ENCODE results near the gene ZNF775. TPM values are rescaled to one million over a fixed set of nuclear protein-coding genes. Genes with fewer than 3 reads are reported as not detected.

Gene ZNF775
- total RNA-seq (1 to 10 TPM; 5.2 to 5.6 TPM), polyA plus RNA-seq (ENCODE audit: insufficient read length in 6 of 6) (10 to 100 TPM in 1 of 6 donors, 1 to 10 TPM in 5; 4.0 to 11.7 (median 6.5) TPM)
- long read RNA-seq, donor 1, partial matches to known transcripts: 17 of 21 reads
- long read RNA-seq, donor 1, other reads (novel, unspliced or antisense): 0 of 21 reads
- long read RNA-seq, donor 2, partial matches to known transcripts: 0 of 4 reads
- long read RNA-seq, donor 2, other reads (novel, unspliced or antisense): 0 of 4 reads
- long read RNA-seq, donor 3, transcript ZNF775-201 (3 exons, 2,257 nt): major isoform, 6 of 6 reads
- long read RNA-seq, donor 3, partial matches to known transcripts: 0 of 6 reads
- long read RNA-seq, donor 3, other reads (novel, unspliced or antisense): 0 of 6 reads
- long read RNA-seq, donor 4, partial matches to known transcripts: 0 of 1 reads
- long read RNA-seq, donor 4, other reads (novel, unspliced or antisense): 1 of 1 reads
- long read RNA-seq, donor 5, transcript ZNF775-201 (3 exons, 2,257 nt): major isoform, 5 of 19 reads
- long read RNA-seq, donor 5, partial matches to known transcripts: 14 of 19 reads
- long read RNA-seq, donor 5, other reads (novel, unspliced or antisense): 0 of 19 reads
- long read RNA-seq, donor 6, partial matches to known transcripts: 0 of 3 reads
- long read RNA-seq, donor 6, other reads (novel, unspliced or antisense): 0 of 3 reads
- long read RNA-seq, donor 7, partial matches to known transcripts: 0 of 1 reads
- long read RNA-seq, donor 7, other reads (novel, unspliced or antisense): 0 of 1 reads
- long read RNA-seq, donor 8, partial matches to known transcripts: 0 of 4 reads
- long read RNA-seq, donor 8, other reads (novel, unspliced or antisense): 0 of 4 reads
- long read RNA-seq, donor 9: 0 reads
- long read RNA-seq, donor 10, partial matches to known transcripts: 0 of 2 reads
- long read RNA-seq, donor 10, other reads (novel, unspliced or antisense): 2 of 2 reads
- long read RNA-seq, donor 11, transcript ZNF775-201 (3 exons, 2,257 nt): major isoform, 5 of 5 reads
- long read RNA-seq, donor 11, partial matches to known transcripts: 0 of 5 reads
- long read RNA-seq, donor 11, other reads (novel, unspliced or antisense): 0 of 5 reads
- long read RNA-seq, donor 12, partial matches to known transcripts: 0 of 1 reads
- long read RNA-seq, donor 12, other reads (novel, unspliced or antisense): 0 of 1 reads

DNA sequence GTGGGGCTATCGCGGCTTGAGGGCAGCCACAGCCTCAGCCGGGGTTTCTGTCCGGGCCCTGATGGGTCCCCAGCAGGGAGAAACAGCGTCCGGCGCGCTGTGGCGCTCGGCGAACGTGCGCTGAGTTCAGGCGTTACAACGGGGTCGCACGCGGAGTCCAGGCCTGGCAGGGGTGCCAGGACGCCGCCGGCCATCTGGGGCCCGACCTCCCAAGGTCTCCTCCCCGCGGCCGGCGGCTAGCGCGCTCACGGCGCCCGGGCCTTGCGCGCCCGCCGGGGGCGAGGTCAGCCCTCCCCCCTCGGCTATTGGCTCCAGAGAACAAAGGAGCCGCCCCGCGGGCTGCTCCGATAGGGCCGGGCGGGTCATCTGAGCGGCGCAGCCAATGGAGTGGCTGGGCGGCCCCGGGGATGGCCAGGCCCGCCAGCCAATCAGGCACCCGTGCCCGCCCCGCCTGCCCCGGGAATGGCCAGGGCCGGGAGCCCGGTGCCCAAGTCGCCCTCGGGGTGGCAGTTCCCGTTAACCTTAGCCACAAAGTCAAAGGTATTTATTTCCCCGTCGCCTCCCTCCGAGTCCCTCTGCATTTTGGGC lies at the start of gene ZNF775:
ZNF775 (plus strand) TSS at position 478 of the 588 bp plus-strand sequence. CDS start 9,141 bp downstream, outside the sequence.
- ATAC-seq (peak; percentile 96), DNase-seq (peak; percentile 93 to 97 (median 96))
- no peak for TF ChIP-seq CTCF (IDR thresholded peaks at IDR 0.05)
- H3K9me3 ChIP-seq: no peaks in the 10 kb centered on the region
- peaks cover 0 to 6% of the 10 kb centered on the region in 2 donors for H3K36me3 ChIP-seq
- peak within 1 kb of the TSS; percentile 84 to 92 for H3K27ac ChIP-seq
- H3K27me3 ChIP-seq: no peaks in the 10 kb centered on the region
- peaks cover 12 to 36% of the 10 kb centered on the region in 2 donors for H3K4me1 ChIP-seq
- peak within 1 kb of the TSS; percentile 75 to 96 for H3K4me3 ChIP-seq
- intact Hi-C loops (cut with DNase I): no loop called here

DNA sequence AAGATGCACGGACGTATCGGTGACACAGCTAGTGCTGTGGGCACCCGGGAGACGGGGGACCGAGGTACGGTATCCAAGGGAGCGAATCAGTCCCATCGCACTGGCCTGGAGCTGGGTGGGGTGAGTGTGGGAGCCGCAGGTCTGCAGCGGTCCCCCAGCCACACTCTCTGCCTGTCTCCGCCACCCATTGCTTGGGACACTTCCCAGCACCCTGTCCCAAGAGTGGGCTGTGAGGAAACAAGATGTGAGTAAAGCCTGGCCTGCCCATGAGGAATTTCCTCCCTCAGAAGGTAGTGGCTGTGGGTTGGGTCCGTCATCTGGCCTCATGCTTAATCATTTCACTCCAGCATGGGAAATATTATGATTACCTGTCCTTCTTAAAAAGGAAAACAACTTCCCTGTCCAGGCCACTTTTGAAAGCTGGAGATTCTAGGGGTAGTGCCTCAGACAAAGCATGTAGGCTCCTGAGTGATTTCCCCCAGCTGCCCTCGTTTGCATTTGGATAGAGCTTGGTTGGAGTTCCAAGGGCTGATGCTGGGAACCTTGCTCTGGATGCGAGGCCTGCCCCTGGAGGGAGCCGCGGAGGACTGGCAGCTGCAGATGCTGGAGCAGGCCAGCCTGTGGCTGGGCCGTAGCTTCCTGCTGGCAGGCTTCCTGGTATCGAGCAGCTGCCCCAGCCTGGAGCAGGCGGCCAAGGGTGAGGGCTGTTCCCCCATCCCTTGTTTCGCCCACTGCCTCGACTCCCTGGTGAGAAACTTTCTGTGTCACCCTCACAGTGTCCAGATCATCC lies 49.6 kb upstream of the ZNF775 start:
- Histone ChIP-seq H3K9me3 (no peaks in the 10 kb centered on the region), H3K4me1 (peaks cover 11 to 13% of the 10 kb centered on the region in 2 donors), H3K27me3 (no peaks in the 10 kb centered on the region), H3K4me3 (no peak overlapping the region), H3K27ac (no peak overlapping the region), H3K36me3 (peaks cover 0 to 55% of the 10 kb centered on the region in 2 donors)
- no peak for DNase-seq
- no peak for TF ChIP-seq CTCF (IDR thresholded peaks at IDR 0.05)
- ATAC-seq: no peak
- intact Hi-C loops (cut with DNase I): no loop called here

- no peak overlapping the region for H3K27ac ChIP-seq
- ATAC-seq (no peak), DNase-seq (no peak)
- peaks cover 0 to 55% of the 10 kb centered on the region in 2 donors for H3K36me3 ChIP-seq
- H3K4me3 ChIP-seq: no peak overlapping the region
- H3K9me3 ChIP-seq: no peaks in the 10 kb centered on the region
- H3K27me3 ChIP-seq: no peaks in the 10 kb centered on the region
- intact Hi-C loops (cut with DNase I): no loop called here
- H3K4me1 ChIP-seq: peaks cover 4 to 6% of the 10 kb centered on the region in 2 donors
- TF ChIP-seq CTCF (IDR thresholded peaks at IDR 0.05): no peak
Observed at GRCh38 chr7:150330211-150330885, 48.8 kb upstream of the ZNF775 start.
